ENCODE measurements around the gene HSD3B7.
A peak's percentile ranks its signal among the peaks of the same experiment; 100 is the strongest.

Gene HSD3B7

GRCh38 chr16:30957456-30958174 is 27.4 kb upstream of the HSD3B7 start, which contains the start of gene SETD1A:
SETD1A (plus strand) TSS chr16:30957754; CDS start chr16:30958732, 978 bp downstream.
- DNase-seq (ENCODE audit: low spot score) = peak; percentile 95

DNA sequence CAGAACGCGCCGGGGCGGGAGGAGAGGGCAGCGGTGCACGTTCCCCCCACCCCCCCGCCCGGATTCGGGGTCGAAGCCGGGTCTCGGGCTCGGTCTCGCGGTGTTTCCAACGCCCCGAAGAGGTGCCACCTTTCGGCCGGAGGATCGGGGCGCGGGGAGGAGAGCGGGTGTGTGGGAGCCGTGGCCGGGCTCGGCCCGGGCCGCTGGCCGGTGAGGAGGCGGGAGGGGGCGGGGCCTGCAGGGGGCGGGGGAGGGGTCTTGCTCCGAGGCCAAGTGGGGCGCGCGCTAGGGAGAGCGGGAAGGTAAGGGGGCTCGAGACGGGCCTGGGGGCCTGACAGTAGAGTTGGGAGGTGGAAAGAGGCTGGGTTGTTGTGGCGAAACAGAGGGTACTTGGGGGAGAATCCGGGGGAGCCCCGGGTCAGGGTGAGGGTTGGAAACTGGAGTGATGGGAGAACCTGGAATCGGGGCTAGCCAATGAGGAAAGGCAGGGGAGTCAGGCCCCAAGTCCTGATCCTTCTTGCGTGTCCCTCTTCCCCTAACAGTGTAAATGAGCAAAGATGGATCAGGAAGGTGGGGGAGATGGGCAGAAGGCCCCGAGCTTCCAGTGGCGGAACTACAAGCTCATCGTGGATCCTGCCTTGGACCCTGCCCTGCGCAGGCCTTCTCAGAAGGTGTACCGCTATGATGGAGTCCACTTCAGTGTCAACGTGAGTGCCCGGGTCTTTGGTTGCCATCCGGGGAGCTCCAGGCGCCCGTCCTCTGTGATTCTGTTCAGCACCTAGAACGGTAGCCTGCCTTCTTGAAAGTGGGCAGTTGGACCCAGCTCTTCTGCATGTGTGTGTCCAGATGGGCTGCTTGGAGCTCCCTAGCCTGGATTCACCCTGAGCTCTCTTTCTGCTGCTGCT is 26.6 kb upstream of the HSD3B7 start:
- DNase-seq (ENCODE audit: low spot score) = no peak

GRCh38 chr16:30961384-30961783 is 23.6 kb upstream of the HSD3B7 start:
- DNase-seq (ENCODE audit: low spot score) = no peak

DNA sequence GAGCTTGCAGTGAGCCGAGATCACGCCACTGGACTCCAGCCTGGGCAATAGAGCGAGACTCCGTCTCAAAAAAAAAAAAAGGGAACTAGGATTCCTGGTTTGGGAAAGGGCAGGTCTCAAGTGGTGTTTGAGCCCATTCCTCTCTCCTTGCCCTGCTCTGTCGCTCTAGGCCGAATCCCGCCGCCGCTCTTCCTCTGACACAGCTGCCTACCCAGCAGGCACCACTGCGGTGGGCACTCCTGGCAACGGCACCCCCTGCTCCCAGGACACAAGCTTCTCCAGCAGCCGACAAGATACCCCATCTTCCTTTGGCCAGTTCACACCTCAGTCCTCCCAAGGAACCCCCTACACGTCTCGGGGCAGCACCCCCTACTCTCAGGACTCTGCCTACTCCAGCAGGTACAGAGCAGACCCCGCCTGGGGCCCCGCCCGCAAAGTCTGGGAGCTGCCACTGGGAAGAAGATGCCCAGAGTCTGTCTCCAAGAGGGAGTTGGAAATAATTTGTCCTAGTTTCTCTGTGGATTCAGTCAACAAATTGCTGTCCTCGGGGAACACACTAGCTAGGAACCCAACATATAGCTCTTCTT is 21.0 kb upstream of the HSD3B7 start:
- DNase-seq (ENCODE audit: low spot score) = no peak

- no peak for DNase-seq (ENCODE audit: low spot score)
Observed at GRCh38 chr16:30964574-30965226, 20.3 kb upstream of the HSD3B7 start.

DNA sequence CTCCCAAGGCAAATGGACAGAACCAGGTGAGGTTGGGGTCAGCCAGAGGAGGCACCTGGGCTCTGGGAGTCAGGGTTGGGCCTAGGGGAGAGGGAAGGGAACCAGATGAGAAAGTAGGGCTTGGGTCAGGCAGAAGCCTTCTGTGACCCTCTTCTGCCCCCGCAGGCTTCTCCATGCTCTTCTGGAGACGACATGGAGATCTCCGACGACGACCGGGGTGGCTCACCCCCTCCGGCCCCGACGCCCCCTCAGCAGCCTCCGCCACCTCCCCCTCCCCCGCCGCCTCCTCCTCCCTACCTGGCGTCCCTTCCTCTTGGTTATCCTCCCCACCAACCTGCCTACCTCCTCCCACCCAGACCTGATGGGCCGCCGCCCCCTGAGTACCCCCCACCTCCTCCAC is 19.6 kb upstream of the HSD3B7 start:
- no peak for DNase-seq (ENCODE audit: low spot score)

DNA sequence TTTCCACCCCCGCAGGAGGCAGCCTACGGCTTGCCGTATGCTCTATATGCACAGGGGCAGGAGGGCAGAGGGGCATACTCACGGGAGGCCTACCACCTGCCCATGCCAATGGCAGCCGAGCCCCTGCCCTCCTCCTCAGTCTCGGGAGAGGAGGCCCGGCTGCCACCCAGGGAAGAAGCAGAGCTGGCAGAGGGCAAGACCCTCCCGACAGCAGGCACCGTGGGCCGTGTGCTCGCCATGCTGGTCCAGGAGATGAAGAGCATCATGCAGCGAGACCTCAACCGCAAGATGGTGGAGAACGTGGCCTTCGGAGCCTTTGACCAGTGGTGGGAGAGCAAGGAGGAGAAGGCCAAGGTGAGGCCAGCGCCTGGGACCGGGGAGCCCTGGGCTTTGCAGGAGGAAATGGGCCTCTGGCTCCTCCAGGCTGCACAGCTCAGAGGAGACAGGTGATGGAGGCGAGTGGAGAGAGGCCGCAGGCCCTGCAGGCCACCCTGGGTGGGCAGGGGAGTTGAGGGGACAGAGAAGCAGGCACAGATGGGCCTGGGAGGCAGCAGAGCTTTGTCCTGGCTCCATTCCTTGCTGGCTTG is 18.9 kb upstream of the HSD3B7 start:
- no peak for DNase-seq (ENCODE audit: low spot score)

DNA sequence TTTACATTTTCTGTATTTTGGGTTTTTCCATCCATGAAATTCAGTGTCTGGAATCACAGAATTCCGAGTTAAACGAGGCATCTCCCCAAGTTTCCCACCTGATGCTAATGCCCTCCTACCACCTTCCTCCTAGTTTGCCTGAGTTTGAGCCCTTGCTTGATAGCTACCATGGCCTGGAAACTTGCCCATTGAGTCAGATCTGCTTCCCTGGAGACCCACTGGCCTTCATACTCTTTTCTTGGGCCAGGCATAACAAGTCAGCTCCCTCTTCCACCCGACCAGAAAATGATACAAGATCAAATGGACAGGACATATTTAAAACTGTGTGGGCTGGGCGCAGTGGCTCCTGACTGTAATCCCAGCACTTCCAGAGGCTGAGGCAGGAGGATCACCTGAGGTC is 17.2 kb upstream of the HSD3B7 start:
- DNase-seq (ENCODE audit: low spot score) = no peak

DNA sequence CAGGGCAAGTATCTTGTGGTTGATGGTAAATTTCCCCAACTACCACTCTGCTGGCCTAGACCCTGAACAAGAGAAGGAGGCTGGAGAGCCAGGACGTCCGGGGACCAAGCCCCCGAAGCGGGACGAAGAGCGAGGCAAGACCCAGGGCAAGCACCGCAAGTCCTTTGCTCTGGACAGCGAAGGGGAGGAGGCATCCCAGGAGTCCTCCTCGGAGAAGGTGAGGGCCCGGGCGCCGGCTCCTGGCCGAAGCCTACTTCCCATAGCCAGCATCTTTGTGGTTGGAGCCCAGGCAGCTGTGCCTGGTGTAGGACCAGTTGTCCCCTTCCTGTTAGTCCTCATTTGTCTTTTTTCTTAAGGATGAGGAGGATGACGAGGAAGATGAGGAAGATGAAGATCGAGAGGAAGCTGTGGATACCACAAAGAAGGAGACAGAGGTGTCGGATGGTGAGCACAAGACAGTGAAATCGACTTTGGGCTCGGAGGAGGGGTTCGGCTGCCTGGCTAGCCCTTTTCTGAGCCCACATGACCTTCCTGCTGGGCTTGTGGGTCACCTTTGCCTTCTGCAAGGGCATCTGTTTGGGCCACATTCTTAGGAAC is 15.7 kb upstream of the HSD3B7 start:
- DNase-seq (ENCODE audit: low spot score) = no peak

GRCh38 chr16:30971298-30971697 is 13.7 kb upstream of the HSD3B7 start:
- no peak for DNase-seq (ENCODE audit: low spot score)

DNA sequence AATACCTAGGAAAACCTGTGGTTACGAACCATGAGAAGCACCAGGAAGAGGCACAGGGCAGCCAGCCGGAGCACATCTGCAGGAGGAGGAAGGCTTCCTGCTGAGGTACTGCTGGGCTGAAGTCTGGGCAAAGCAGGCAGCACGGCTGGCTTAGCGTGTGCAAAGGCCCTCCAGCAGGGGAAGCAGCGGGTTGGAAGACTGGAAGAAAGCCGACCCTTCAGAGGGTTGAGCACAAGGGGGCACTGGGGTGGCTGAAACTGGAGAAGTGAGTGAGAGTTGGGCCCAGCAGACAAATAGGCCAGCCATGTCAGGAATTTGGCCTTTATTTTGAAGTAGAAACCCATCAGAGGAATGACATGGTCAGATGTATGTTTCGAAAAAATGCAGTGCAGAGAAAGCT is 12.1 kb upstream of the HSD3B7 start:
- no peak for DNase-seq (ENCODE audit: low spot score)

DNA sequence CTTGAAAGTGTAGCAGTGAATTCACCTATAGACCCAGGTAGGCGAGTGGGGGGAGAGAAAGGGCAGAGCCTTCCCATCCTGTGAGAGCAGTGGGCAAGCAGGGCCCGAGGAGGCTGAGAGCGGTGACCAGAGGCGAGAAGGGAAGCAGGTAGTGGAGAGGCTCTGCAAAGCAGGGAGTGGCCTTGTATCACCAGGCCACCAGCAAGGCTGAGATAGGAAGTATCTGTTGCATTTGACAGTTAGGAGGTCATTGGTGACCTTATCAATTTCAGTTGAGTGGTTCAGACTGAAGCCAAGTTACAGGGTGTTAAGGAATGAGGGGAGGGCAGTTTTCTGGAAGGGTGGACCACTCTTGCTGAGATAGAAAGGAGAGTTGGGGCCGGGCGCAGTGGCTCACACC is 10.7 kb upstream of the HSD3B7 start:
- no peak for DNase-seq (ENCODE audit: low spot score)

- no peak for DNase-seq (ENCODE audit: low spot score)
Observed at GRCh38 chr16:30976486-30976885, 8.5 kb upstream of the HSD3B7 start.

DNA sequence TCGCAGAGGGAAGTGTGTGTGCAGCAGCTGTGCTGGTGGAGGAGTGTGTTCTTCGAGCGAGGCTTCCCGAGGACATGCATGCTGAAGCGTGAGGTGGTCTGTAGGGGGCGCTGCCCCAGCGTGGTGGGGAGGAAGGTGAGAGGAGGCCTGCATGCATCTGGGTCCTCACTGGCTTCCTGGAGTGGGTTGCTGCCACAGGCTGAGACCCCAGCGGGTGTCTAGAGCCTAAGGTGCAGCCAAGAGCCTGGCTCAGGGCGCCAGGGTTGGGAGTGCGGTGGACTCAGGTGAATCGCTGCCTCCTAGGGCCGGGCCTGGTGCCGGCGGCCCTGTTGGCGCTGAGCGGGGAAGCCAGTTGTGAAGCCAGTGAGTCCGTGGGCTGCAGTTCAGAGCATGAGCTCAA is 7.5 kb upstream of the HSD3B7 start:
- no peak for DNase-seq (ENCODE audit: low spot score)

DNA sequence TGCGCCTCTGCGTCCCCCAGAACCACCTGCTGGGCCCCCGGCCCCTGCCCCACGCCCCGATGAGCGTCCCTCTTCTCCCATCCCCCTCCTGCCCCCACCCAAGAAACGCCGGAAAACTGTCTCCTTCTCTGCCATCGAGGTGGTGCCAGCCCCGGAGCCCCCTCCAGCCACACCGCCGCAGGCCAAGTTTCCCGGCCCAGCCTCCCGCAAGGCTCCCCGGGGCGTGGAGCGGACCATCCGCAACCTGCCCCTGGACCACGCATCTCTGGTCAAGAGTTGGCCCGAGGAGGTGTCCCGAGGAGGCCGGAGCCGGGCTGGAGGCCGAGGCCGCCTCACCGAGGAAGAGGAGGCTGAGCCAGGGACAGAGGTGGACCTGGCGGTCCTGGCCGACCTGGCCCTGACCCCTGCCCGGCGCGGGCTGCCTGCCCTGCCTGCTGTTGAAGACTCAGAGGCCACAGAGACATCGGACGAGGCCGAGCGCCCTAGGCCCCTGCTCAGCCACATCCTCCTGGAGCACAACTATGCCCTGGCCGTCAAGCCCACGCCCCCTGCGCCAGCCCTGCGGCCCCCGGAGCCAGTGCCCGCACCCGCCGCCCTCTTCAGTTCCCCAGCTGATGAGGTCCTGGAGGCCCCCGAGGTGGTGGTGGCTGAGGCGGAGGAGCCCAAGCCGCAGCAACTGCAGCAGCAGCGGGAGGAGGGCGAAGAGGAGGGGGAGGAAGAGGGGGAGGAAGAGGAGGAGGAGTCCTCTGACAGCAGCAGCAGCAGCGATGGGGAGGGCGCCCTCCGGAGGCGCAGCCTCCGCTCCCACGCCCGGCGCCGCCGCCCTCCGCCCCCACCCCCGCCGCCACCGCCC is 5.6 kb upstream of the HSD3B7 start:
- no peak for DNase-seq (ENCODE audit: low spot score)

DNA sequence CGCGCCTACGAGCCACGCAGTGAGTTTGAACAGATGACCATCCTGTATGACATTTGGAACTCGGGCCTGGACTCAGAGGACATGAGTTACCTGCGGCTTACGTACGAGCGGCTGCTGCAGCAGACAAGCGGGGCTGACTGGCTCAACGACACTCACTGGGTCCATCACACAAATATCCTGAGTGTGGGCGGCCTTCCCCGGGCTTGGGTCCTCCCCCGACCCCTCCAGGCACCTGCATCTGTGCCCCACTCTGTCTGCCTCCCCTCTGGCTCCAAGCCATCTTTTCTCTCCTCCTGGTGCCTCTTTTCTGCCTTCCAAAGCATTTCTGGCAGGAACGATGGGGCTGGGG is 5.0 kb upstream of the HSD3B7 start:
- no peak for DNase-seq (ENCODE audit: low spot score)

GRCh38 chr16:30980434-30980833 is 4.6 kb upstream of the HSD3B7 start:
- no peak for DNase-seq (ENCODE audit: low spot score)

GRCh38 chr16:30980959-30981358 is 4.0 kb upstream of the HSD3B7 start:
- DNase-seq (ENCODE audit: low spot score) = no peak

DNA sequence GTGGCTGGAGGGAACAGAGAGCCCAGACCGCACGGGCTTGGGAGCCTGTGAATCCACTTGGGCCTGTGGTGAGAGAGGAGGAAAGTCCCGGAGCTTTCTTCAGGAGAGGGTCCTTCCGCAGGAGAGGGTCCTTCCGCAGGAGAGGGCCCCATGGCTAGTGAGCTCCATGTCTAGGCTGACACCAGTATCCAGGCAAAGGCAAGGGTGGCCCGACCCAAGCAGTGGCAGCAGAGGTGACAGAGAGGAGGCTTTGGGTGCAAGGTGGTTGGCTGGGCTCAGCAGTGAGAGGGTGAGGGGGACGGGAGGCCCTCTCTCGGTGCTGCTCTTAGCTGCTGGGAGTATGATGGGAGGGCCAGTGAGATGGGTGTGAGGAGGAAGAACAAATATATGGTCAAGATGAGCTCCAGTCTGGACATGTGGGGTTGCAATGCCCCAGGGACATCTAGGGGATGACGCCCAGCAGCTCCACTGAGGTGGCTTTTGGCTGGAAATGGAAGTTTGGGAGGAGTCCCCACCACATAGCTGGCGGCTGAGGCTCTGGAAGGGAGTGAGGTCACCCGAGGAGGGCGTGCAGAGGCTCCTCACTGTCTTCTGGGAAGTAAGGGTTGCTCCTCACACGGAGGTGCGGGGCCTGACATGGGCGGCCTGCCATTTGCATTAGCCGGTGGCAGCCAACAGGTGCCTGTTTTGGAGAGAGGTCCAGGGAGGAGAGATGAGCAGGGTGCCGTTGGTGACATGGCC is 2.3 kb upstream of the HSD3B7 start:
- DNase-seq (ENCODE audit: low spot score) = no peak

GRCh38 chr16:30983289-30983889 is 1.6 kb upstream of the HSD3B7 start:
- DNase-seq (ENCODE audit: low spot score) = no peak

Measured in kidney capillary endothelial cell (primary cell).